H9 (cell line): ENCODE data around the gene OR6B2. TPM values are rescaled to one million over a fixed set of nuclear protein-coding genes. Genes with fewer than 3 reads are reported as not detected.

Source experiments
- DNase-seq: peaks from one replicate; pipeline ENCODE4 v3.0.0-alpha.2; 2017
- H2AFZ ChIP-seq: one replicate; pipeline ENCODE4 v1.6.1; 2013; ENCODE audit warnings: mild to moderate bottlenecking, low read length, control low read depth, moderate library complexity
- H2AK5ac ChIP-seq: 2 replicates; pipeline ENCODE4 v1.6.1; 2013; ENCODE audit warnings: low read length, control low read depth, mixed read lengths; ENCODE audit not compliant: insufficient read length
- H2BK120ac ChIP-seq: one replicate; pipeline ENCODE4 v1.6.1; 2013; ENCODE audit warnings: low read depth, mild to moderate bottlenecking, low read length, control low read depth, inconsistent platforms; ENCODE audit not compliant: poor library complexity, severe bottlenecking
- H2BK12ac ChIP-seq: 2 replicates; pipeline ENCODE4 v1.6.1; 2013; ENCODE audit warnings: low read length, control low read depth, mixed read lengths, low read depth; ENCODE audit not compliant: insufficient read length
- H2BK15ac ChIP-seq: 2 replicates; pipeline ENCODE4 v1.6.1; 2013; ENCODE audit warnings: low read depth, low read length, control low read depth
- H2BK20ac ChIP-seq: one replicate; pipeline ENCODE4 v1.6.1; 2013; ENCODE audit warnings: low read depth, mild to moderate bottlenecking, low read length, control low read depth, inconsistent platforms; ENCODE audit not compliant: poor library complexity, severe bottlenecking
- H2BK5ac ChIP-seq: 2 replicates; pipeline ENCODE4 v1.6.1; 2013; ENCODE audit warnings: low read length, control low read depth, mixed read lengths; ENCODE audit not compliant: insufficient read length
- H3K14ac ChIP-seq: 2 replicates; pipeline ENCODE4 v1.6.1; 2013; ENCODE audit warnings: low read length, control low read depth; ENCODE audit not compliant: insufficient read depth
- H3K18ac ChIP-seq: 2 replicates; pipeline ENCODE4 v1.6.1; 2013; ENCODE audit warnings: low read depth, mild to moderate bottlenecking, mixed read lengths, low read length, control low read depth; ENCODE audit not compliant: insufficient read length
- H3K23ac ChIP-seq: 2 replicates; pipeline ENCODE4 v1.6.1; 2013; ENCODE audit warnings: low read length, control low read depth, mixed read lengths, low read depth; ENCODE audit not compliant: insufficient read length
- H3K23me2 ChIP-seq: 2 replicates; pipeline ENCODE4 v1.6.1; 2013; ENCODE audit warnings: low read depth, mild to moderate bottlenecking, mixed read lengths, low read length, control low read depth; ENCODE audit not compliant: insufficient read length, poor library complexity, severe bottlenecking
- H3K27ac ChIP-seq: 2 replicates; pipeline ENCODE4 v1.5.1; 2013; ENCODE audit warnings: low read length, control low read depth, mixed read lengths, low read depth; ENCODE audit not compliant: insufficient read length
- H3K27me3 ChIP-seq: 2 replicates; pipeline ENCODE4 v1.6.1; 2013; ENCODE audit warnings: low read length, control low read depth, inconsistent platforms; ENCODE audit not compliant: insufficient read depth
- H3K4ac ChIP-seq: 2 replicates; pipeline ENCODE4 v1.6.1; 2013; ENCODE audit warnings: low read depth, mild to moderate bottlenecking, control low read depth, inconsistent platforms, low read length, moderate library complexity
- H3K4me1 ChIP-seq: 2 replicates; pipeline ENCODE4 v1.6.1; 2013; ENCODE audit warnings: low read length, control low read depth, inconsistent platforms; ENCODE audit not compliant: insufficient read depth
- H3K4me2 ChIP-seq: 2 replicates; pipeline ENCODE4 v1.6.1; 2013; ENCODE audit warnings: low read length, control low read depth, mixed read lengths; ENCODE audit not compliant: insufficient read length, insufficient read depth
- H3K56ac ChIP-seq: 2 replicates; pipeline ENCODE4 v1.6.1; 2013; ENCODE audit warnings: low read depth, mild to moderate bottlenecking, mixed read lengths, low read length, control low read depth; ENCODE audit not compliant: insufficient read length
- H3K79me1 ChIP-seq: 2 replicates; pipeline ENCODE4 v1.6.1; 2013; ENCODE audit warnings: low read depth, mild to moderate bottlenecking, moderate library complexity, low read length, control low read depth, inconsistent platforms; ENCODE audit not compliant: insufficient read depth, poor library complexity, severe bottlenecking
- H3K79me2 ChIP-seq: 2 replicates; pipeline ENCODE4 v1.6.1; 2013; ENCODE audit warnings: low read length, control low read depth, inconsistent platforms; ENCODE audit not compliant: insufficient read depth
- H3K9ac ChIP-seq: 2 replicates; pipeline ENCODE4 v1.6.1; 2013; ENCODE audit warnings: low read length, control low read depth, mixed read lengths; ENCODE audit not compliant: insufficient read length; ENCODE audit errors: extremely low read depth
- H3K9me3 ChIP-seq: one replicate; pipeline ENCODE4 v1.6.1; 2013; ENCODE audit warnings: low read depth, low read length, inconsistent platforms; ENCODE audit not compliant: control insufficient read depth
- H3T11ph ChIP-seq: one replicate; pipeline ENCODE4 v1.6.1; 2013; ENCODE audit warnings: mild to moderate bottlenecking, low read length, control low read depth, inconsistent platforms
- H4K20me1 ChIP-seq: one replicate; pipeline ENCODE4 v1.6.1; 2013; ENCODE audit not compliant: control insufficient read depth, insufficient read length, insufficient read depth
- H4K5ac ChIP-seq: 2 replicates; pipeline ENCODE4 v1.6.1; 2013; ENCODE audit warnings: low read depth, mild to moderate bottlenecking, mixed read lengths, low read length, control low read depth; ENCODE audit not compliant: insufficient read length
- H4K8ac ChIP-seq: replicated peaks from 2 replicates; pipeline ENCODE4 v1.6.1; 2013; ENCODE audit warnings: low read length, control low read depth, mixed read lengths, low read depth; ENCODE audit not compliant: insufficient read length
- H4K91ac ChIP-seq: 2 replicates; pipeline ENCODE4 v1.6.1; 2013; ENCODE audit warnings: low read depth, mild to moderate bottlenecking, moderate library complexity, mixed read lengths, low read length, control low read depth; ENCODE audit not compliant: insufficient read length
- H3K27ac Mint-ChIP-seq, 3 experiments: 2 replicates in 2 of 3; 3 replicates in 1 of 3; pipeline ENCODE4 v1.8.0; 2020 to 2021; ENCODE audit warnings: mixed read lengths in 3 of 3, mild to moderate bottlenecking in 1 of 3, moderate library complexity in 1 of 3
- H3K27me3 Mint-ChIP-seq: 2 replicates; pipeline ENCODE4 v1.8.0; 2021; ENCODE audit warnings: low read depth, mild to moderate bottlenecking, moderate library complexity, mixed read lengths
- H3K36me3 Mint-ChIP-seq, 3 experiments: 2 replicates in 2 of 3; 3 replicates in 1 of 3; pipeline ENCODE4 v1.8.0; 2020 to 2021; ENCODE audit warnings: low read depth in 3 of 3, mixed read lengths in 3 of 3; ENCODE audit not compliant: insufficient read depth in 1 of 3
- H3K4me1 Mint-ChIP-seq, 2 experiments: 2 replicates each; pipeline ENCODE4 v1.8.0; 2020; ENCODE audit warnings: mixed read lengths in 2 of 2
- H3K4me3 Mint-ChIP-seq, 2 experiments: 2 replicates in 1 of 2; 3 replicates in 1 of 2; pipeline ENCODE4 v1.8.0; 2020 to 2021; ENCODE audit warnings: mild to moderate bottlenecking in 2 of 2, mixed read lengths in 2 of 2, moderate library complexity in 1 of 2
- H3K9me3 Mint-ChIP-seq, 2 experiments: 2 replicates in 1 of 2; 3 replicates in 1 of 2; pipeline ENCODE4 v1.8.0; 2020; ENCODE audit warnings: mild to moderate bottlenecking in 2 of 2, mixed read lengths in 2 of 2, moderate library complexity in 1 of 2
- WGBS: extraction: QIAGEN DNeasy Blood & Tissue Kit; methylation state at CpG from one replicate; pipeline ENCODE4 v1.1.7; 2013; ENCODE audit warnings: missing lambda C conversion rate, low lambda C conversion rate, mixed read lengths; ENCODE audit not compliant: insufficient read length; ENCODE audit errors: extremely low coverage; 5-methylcytosine and 5-hydroxymethylcytosine counted together
- total RNA-seq: library from RNA; stranded (reverse); gene quantifications from 2 replicates; pipeline ENCODE4 v1.2.1, GENCODE V29; 2021
- TF ChIP-seq, protein P1 (sequence below): fragments of 200-600 bp; sonication (generic); conservative IDR thresholded peaks from 3 replicates; pipeline ENCODE4 v1.8.0; 2021; ENCODE audit warnings: antibody characterized with exemption, mild to moderate bottlenecking

The OR6B2 gene
- total RNA-seq, 1 experiment from 2014 or later, result not detected

DNA sequence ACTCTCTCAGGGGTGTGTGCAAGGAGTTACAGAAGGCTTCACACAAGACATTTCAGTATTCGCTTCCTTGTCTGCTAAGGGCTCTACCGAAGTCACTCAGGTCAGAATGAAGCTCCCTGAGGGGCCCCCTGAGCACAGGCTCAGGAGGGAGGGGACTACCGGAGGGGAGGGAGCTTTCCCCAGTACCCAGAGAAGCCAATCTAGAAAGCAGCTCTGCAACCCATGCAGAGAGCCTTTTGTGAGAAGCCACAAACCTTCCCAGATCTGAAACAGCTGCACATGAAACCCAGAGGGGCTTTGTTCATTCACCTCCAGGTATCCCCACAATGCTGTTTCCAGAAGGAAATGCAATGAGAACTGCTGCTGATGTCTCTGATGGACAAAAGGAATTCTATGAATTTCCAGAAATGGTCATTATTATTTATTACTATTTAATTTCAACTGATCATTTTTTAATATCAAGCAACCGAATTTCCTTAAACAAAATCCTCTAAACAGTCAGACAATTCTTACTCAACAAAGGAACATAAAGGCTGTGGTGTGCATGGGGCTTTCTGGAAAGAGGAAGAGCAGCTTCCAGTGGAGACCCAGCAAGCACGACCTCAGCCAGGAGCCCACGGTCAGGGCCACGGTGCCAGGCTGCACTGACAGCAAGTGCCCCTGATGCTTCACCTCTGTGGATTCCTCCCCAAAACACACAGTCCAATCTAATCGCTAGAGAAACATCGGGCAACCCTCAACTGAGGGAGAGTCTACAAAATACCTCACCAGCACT lies 47.0 kb downstream of the OR6B2 start:
- Mint-ChIP-seq H3K4me3 (no peak overlapping the region), H3K36me3 (peaks cover 37 to 55% (median 43%) of the 10 kb centered on the region in 3 experiments), H3K9me3 (peaks cover 10 to 16% of the 10 kb centered on the region in 2 experiments), H3K4me1 (peaks cover 8 to 10% of the 10 kb centered on the region in 2 experiments), H3K27ac (peak overlapping the region in 2 of 3 experiments; percentile 17 to 29; a peak in 2 of 7 replicates), H3K27me3 (no peaks in the 10 kb centered on the region)
- no peaks in the 10 kb centered on the region for H3K79me1 ChIP-seq
- no peak overlapping the region for H3K56ac ChIP-seq
- no peak overlapping the region for H3K18ac ChIP-seq
- no peaks in the 10 kb centered on the region for H3K23me2 ChIP-seq
- TF ChIP-seq, protein P1, sequence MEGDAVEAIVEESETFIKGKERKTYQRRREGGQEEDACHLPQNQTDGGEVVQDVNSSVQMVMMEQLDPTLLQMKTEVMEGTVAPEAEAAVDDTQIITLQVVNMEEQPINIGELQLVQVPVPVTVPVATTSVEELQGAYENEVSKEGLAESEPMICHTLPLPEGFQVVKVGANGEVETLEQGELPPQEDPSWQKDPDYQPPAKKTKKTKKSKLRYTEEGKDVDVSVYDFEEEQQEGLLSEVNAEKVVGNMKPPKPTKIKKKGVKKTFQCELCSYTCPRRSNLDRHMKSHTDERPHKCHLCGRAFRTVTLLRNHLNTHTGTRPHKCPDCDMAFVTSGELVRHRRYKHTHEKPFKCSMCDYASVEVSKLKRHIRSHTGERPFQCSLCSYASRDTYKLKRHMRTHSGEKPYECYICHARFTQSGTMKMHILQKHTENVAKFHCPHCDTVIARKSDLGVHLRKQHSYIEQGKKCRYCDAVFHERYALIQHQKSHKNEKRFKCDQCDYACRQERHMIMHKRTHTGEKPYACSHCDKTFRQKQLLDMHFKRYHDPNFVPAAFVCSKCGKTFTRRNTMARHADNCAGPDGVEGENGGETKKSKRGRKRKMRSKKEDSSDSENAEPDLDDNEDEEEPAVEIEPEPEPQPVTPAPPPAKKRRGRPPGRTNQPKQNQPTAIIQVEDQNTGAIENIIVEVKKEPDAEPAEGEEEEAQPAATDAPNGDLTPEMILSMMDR, result no peak
- no peak overlapping the region for H3K4me2 ChIP-seq
- no peaks in the 10 kb centered on the region for H4K20me1 ChIP-seq
- no peak for DNase-seq
- no peak overlapping the region for H2AFZ ChIP-seq
- no peak overlapping the region for H2AK5ac ChIP-seq
- no peak overlapping the region for H3K14ac ChIP-seq
- no peak overlapping the region for H4K8ac ChIP-seq
- H2BK20ac ChIP-seq, result no peak overlapping the region
- no peak overlapping the region for H3T11ph ChIP-seq
- no peak overlapping the region for H3K4ac ChIP-seq
- H3K9ac ChIP-seq, result no peak overlapping the region
- no peak overlapping the region for H2BK15ac ChIP-seq
- H3K27me3 ChIP-seq, result no peaks in the 10 kb centered on the region
- H2BK12ac ChIP-seq, result no peak overlapping the region
- 0 out of 2 replicates have a peak, but pooled peaks cover 2% of the 10 kb centered on the region for H3K79me2 ChIP-seq
- H3K4me1 ChIP-seq, result no peaks in the 10 kb centered on the region
- no peak overlapping the region for H3K27ac ChIP-seq
- no CpG with 5 or more reads among the region's 9 CpGs for WGBS
- H3K9me3 ChIP-seq, result no peaks in the 10 kb centered on the region
- no peak overlapping the region for H2BK120ac ChIP-seq
- no peak overlapping the region for H2BK5ac ChIP-seq
- no peak overlapping the region for H4K91ac ChIP-seq
- no peak overlapping the region for H4K5ac ChIP-seq
- H3K23ac ChIP-seq, result no peak overlapping the region

Other genes starting within 250 kb of the OR6B2 start
- gene NDUFA10, start 5.1 kb downstream of the OR6B2 start, total RNA-seq, result 91.8 and 95.9 TPM in 2 replicates
- not detected in 2 replicates for gene OR6B3, start 23.1 kb upstream of the OR6B2 start, total RNA-seq
- 142 and 149 TPM in 2 replicates for gene COPS9, start 105.9 kb upstream of the OR6B2 start, total RNA-seq
- gene OTOS, start 110.2 kb upstream of the OR6B2 start, total RNA-seq, result not detected in 2 replicates